ENCODE results near the gene SNX8. TPM values are rescaled to one million over a fixed set of nuclear protein-coding genes. Genes with fewer than 3 reads are reported as not detected.

SNX8 gene
- total and polyA plus RNA-seq, 9 of the 15 experiments (the other 6 are each of a cell fraction or from before 2014, with no cell fraction given), result 2.7 to 51.6 (median 16.9) TPM

DNA sequence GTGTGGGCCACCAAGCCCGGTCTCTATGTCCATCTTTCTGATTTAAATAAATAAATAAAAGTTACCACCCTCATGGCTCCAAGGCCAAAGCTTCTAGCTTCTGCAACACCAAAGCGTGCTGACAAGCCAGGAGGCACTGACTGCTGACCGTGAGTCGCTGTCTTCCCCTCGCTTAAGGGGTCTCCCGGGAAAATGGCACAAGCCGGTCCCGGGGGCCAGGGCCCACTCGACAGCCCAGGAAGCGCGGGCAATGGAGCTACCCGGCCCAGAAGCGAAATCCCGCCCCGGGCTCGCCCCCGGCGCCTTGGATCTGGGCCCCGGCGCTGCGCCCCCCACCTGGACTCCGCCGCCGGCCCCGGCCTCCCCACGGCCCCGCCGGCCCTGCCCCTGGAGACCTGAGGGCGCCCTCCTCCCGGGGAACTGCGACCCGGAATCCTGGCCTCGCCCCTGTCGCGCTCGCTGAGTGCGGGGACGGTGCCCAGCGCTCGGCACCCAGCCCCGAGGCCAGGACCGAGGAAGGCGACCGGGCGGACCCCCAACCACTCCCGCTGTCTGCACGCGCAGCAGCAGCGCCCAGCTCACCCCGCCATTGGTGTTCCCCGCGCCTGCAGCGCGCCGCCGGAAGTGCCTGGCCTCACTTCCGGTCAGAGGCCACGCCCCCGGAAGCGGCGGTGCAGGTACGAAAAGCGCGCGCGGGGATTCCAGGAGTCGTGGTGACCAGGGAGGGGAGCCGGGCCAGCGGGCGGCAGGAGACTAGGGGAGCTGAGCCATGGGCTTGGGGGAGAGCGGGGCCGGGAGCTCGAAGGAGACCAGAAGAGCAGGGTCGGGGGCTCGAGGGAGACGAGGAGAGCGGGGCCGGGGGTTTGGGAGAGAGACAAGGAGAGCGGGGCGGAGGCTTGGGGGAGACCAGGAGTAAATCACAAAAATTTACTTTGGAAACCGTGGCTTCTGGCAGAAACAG, 72.4 kb downstream of the SNX8 start, which contains the start of the genes MRM2 and NUDT1 (continued):
- TF ChIP-seq ZNF707 (CRISPR knock-in tag; conservative IDR thresholded peaks at IDR 0.05) (no peak), HDAC2 (IDR thresholded peaks at IDR 0.05) (peak; percentile 17; the same call in 1 of the 2 replicates), ARID3A (IDR thresholded peaks at IDR 0.05; ENCODE audit: borderline replicate concordance, low read depth, low read length) (no peak), ZNF507 (tag; conservative IDR thresholded peaks at IDR 0.05) (no peak), RBM14 (IDR thresholded peaks at IDR 0.05; ENCODE audit: borderline replicate concordance, insufficient read depth, low read depth, low read length) (no peak), ZNF232 (CRISPR knock-in tag; IDR thresholded peaks at IDR 0.05) (no peak), KDM5B (IDR thresholded peaks at IDR 0.05; ENCODE audit: insufficient replicate concordance, low read depth, low read length) (peak; percentile 87), SRF (CRISPR knock-in tag; IDR thresholded peaks at IDR 0.05) (no peak; a peak in 1 of 4 replicates), POLR2AphosphoS5 (IDR thresholded peaks at IDR 0.05; ENCODE audit: control insufficient read depth, insufficient read depth, low read depth, low read length) (peak; percentile 89), SIN3A (IDR thresholded peaks at IDR 0.05; ENCODE audit: borderline replicate concordance in 2 of 2, control insufficient read depth in 1 of 2, low read depth in 2 of 2, low read length in 2 of 2) (peak; percentile 50 to 84; a peak in 3 of 4 replicates)
- TF ChIP-seq, protein P1, sequence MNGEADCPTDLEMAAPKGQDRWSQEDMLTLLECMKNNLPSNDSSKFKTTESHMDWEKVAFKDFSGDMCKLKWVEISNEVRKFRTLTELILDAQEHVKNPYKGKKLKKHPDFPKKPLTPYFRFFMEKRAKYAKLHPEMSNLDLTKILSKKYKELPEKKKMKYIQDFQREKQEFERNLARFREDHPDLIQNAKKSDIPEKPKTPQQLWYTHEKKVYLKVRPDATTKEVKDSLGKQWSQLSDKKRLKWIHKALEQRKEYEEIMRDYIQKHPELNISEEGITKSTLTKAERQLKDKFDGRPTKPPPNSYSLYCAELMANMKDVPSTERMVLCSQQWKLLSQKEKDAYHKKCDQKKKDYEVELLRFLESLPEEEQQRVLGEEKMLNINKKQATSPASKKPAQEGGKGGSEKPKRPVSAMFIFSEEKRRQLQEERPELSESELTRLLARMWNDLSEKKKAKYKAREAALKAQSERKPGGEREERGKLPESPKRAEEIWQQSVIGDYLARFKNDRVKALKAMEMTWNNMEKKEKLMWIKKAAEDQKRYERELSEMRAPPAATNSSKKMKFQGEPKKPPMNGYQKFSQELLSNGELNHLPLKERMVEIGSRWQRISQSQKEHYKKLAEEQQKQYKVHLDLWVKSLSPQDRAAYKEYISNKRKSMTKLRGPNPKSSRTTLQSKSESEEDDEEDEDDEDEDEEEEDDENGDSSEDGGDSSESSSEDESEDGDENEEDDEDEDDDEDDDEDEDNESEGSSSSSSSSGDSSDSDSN (IDR thresholded peaks at IDR 0.05; ENCODE audit: borderline replicate concordance in 1 of 2, low read depth in 2 of 2, low read length in 2 of 2), result peak; percentile 27 to 28; a peak in 1 of 4 replicates
- TF ChIP-seq, protein P2, sequence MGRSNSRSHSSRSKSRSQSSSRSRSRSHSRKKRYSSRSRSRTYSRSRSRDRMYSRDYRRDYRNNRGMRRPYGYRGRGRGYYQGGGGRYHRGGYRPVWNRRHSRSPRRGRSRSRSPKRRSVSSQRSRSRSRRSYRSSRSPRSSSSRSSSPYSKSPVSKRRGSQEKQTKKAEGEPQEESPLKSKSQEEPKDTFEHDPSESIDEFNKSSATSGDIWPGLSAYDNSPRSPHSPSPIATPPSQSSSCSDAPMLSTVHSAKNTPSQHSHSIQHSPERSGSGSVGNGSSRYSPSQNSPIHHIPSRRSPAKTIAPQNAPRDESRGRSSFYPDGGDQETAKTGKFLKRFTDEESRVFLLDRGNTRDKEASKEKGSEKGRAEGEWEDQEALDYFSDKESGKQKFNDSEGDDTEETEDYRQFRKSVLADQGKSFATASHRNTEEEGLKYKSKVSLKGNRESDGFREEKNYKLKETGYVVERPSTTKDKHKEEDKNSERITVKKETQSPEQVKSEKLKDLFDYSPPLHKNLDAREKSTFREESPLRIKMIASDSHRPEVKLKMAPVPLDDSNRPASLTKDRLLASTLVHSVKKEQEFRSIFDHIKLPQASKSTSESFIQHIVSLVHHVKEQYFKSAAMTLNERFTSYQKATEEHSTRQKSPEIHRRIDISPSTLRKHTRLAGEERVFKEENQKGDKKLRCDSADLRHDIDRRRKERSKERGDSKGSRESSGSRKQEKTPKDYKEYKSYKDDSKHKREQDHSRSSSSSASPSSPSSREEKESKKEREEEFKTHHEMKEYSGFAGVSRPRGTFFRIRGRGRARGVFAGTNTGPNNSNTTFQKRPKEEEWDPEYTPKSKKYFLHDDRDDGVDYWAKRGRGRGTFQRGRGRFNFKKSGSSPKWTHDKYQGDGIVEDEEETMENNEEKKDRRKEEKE (IDR thresholded peaks at IDR 0.05; ENCODE audit: borderline replicate concordance in 1 of 2, control insufficient read depth in 1 of 2, low read depth in 2 of 2, low read length in 1 of 2), result no peak

Data from K562 (cell line).